ENCODE results near the gene LAMTOR1. TPM values are rescaled to one million over a fixed set of nuclear protein-coding genes. Genes with fewer than 3 reads are reported as not detected.

Gene LAMTOR1
- total RNA-seq, 2 experiments from 2014 or later = 61.8 to 64.1 TPM

DNA sequence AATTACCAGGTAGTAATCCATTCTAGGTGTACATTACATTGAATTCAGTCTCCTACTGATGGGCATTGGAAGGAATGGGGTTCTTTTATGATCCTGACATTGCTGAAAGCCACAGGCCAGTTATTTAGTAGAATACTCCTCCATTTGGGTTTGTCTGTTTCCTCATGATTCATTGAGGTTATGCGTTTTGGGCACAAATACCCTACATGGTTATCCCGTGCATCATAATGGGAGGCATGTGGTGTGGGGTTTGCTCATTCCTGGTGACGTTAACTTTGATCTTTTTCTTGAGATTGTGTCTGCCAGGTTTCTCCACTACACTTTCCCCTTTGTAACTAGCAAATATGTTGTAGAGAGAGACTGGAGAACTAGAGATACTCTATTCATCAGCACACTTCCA lies 38.0 kb upstream of the LAMTOR1 start:
- Histone ChIP-seq H3K9me2 (ENCODE audit: insufficient read depth, low read length) (no peaks in the 10 kb centered on the region), H3K4me2 (ENCODE audit: low read length) (no peak overlapping the region), H3K9me3 (ENCODE audit: low read length) (no peaks in the 10 kb centered on the region), H4K20me1 (ENCODE audit: insufficient read depth, low read length) (no peaks in the 10 kb centered on the region), H3K27ac (ENCODE audit: low read depth, low read length, poor library complexity, severe bottlenecking) (no peak overlapping the region), H3K4me3 (ENCODE audit: low read depth, low read length, poor library complexity, severe bottlenecking) (no peak overlapping the region), H2AFZ (ENCODE audit: low read length) (no peak overlapping the region), H3K79me2 (ENCODE audit: insufficient read depth, low read depth, low read length) (no peaks in the 10 kb centered on the region), H3K36me3 (ENCODE audit: insufficient read depth, low read length) (no peaks in the 10 kb centered on the region), H3K4me1 (ENCODE audit: insufficient read depth, low read length, poor library complexity, severe bottlenecking) (no peaks in the 10 kb centered on the region)
- intact Hi-C loops (cut with micrococcal nuclease; ENCODE audit: unreplicated experiment) = no loop called here
- DNase-seq (ENCODE audit: low spot score) = no peak
- POLR2A ChIA-PET = no interaction called here
- TF ChIP-seq EZH2phosphoT487 (IDR thresholded peaks at IDR 0.05; ENCODE audit: borderline replicate concordance, low read depth, low read length) = no peak
- TF ChIP-seq, protein P1, sequence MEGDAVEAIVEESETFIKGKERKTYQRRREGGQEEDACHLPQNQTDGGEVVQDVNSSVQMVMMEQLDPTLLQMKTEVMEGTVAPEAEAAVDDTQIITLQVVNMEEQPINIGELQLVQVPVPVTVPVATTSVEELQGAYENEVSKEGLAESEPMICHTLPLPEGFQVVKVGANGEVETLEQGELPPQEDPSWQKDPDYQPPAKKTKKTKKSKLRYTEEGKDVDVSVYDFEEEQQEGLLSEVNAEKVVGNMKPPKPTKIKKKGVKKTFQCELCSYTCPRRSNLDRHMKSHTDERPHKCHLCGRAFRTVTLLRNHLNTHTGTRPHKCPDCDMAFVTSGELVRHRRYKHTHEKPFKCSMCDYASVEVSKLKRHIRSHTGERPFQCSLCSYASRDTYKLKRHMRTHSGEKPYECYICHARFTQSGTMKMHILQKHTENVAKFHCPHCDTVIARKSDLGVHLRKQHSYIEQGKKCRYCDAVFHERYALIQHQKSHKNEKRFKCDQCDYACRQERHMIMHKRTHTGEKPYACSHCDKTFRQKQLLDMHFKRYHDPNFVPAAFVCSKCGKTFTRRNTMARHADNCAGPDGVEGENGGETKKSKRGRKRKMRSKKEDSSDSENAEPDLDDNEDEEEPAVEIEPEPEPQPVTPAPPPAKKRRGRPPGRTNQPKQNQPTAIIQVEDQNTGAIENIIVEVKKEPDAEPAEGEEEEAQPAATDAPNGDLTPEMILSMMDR (conservative IDR thresholded peaks at IDR 0.05; ENCODE audit: low read length) = no peak
- CTCF ChIA-PET (ENCODE audit: unreplicated experiment) = no interaction called here
- no TSS peak for BruUV-seq (replicated peaks)

DNA sequence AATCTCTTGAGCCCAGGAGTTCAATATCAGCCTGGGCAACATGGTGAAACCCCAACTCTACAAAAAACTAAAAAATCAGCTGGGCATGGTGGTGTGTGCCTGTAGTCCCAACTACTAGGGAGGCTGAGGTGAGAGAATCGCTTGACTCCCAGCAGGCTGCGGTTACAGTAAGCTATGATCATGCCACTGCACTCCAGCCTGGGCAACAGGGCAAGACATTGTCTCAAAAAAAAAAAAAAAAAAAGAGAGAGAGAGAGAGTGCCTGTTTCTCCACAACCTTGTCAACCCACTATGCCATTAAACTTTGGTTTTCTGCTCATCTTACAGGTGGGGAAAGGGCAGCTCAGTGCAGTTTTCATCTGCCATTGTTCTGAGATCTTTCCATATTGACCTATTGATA lies 37.6 kb upstream of the LAMTOR1 start:
- H3K79me2 ChIP-seq (ENCODE audit: insufficient read depth, low read depth, low read length) = no peaks in the 10 kb centered on the region
- H2AFZ ChIP-seq (ENCODE audit: low read length) = no peak overlapping the region
- H3K36me3 ChIP-seq (ENCODE audit: insufficient read depth, low read length) = no peaks in the 10 kb centered on the region
- no peaks in the 10 kb centered on the region for H3K4me1 ChIP-seq (ENCODE audit: insufficient read depth, low read length, poor library complexity, severe bottlenecking)
- no peaks in the 10 kb centered on the region for H4K20me1 ChIP-seq (ENCODE audit: insufficient read depth, low read length)
- DNase-seq (ENCODE audit: low spot score) = no peak
- no peaks in the 10 kb centered on the region for H3K9me2 ChIP-seq (ENCODE audit: insufficient read depth, low read length)
- CTCF ChIA-PET (ENCODE audit: unreplicated experiment) = no interaction called here
- TF ChIP-seq, protein P1 (conservative IDR thresholded peaks at IDR 0.05; ENCODE audit: low read length) = no peak
- no peak for TF ChIP-seq EZH2phosphoT487 (IDR thresholded peaks at IDR 0.05; ENCODE audit: borderline replicate concordance, low read depth, low read length)
- no TSS peak for BruUV-seq (replicated peaks)
- H3K4me2 ChIP-seq (ENCODE audit: low read length) = no peak overlapping the region
- POLR2A ChIA-PET = interaction anchor here (0.7 kb wide), 1 partner anchor 394 kb away, joined by 6 read pairs; no protein-coding TSS in a partner anchor
- no peak overlapping the region for H3K27ac ChIP-seq (ENCODE audit: low read depth, low read length, poor library complexity, severe bottlenecking)
- intact Hi-C loops (cut with micrococcal nuclease; ENCODE audit: unreplicated experiment) = no loop called here
- H3K9me3 ChIP-seq (ENCODE audit: low read length) = no peaks in the 10 kb centered on the region
- H3K4me3 ChIP-seq (ENCODE audit: low read depth, low read length, poor library complexity, severe bottlenecking) = no peak overlapping the region

DNA sequence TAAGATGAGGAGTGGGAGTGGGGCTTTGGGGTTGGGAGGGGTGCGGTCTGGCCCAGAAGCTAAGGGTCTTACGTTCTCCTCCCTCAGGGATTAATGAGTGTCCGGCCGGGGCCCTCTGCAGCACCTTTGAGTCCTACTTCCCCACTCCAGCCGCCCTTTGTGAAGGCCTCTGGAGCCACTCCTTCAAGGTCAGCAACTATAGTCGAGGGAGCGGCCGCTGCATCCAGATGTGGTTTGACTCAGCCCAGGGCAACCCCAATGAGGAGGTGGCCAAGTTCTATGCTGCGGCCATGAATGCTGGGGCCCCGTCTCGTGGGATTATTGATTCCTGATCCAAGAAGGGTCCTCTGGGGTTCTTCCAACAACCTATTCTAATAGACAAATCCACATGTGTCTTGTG lies 36.4 kb upstream of the LAMTOR1 start:
- H3K9me3 ChIP-seq (ENCODE audit: low read length) = no peaks in the 10 kb centered on the region
- H3K27ac ChIP-seq (ENCODE audit: low read depth, low read length, poor library complexity, severe bottlenecking) = no peak overlapping the region
- H4K20me1 ChIP-seq (ENCODE audit: insufficient read depth, low read length) = no peaks in the 10 kb centered on the region
- no peaks in the 10 kb centered on the region for H3K4me1 ChIP-seq (ENCODE audit: insufficient read depth, low read length, poor library complexity, severe bottlenecking)
- TF ChIP-seq, protein P1 (conservative IDR thresholded peaks at IDR 0.05; ENCODE audit: low read length) = no peak
- TF ChIP-seq EZH2phosphoT487 (IDR thresholded peaks at IDR 0.05; ENCODE audit: borderline replicate concordance, low read depth, low read length) = no peak
- no peak overlapping the region for H2AFZ ChIP-seq (ENCODE audit: low read length)
- DNase-seq (ENCODE audit: low spot score) = no peak
- no peaks in the 10 kb centered on the region for H3K9me2 ChIP-seq (ENCODE audit: insufficient read depth, low read length)
- no peak overlapping the region for H3K4me2 ChIP-seq (ENCODE audit: low read length)
- intact Hi-C loops (cut with micrococcal nuclease; ENCODE audit: unreplicated experiment) = no loop called here
- H3K36me3 ChIP-seq (ENCODE audit: insufficient read depth, low read length) = no peaks in the 10 kb centered on the region
- BruUV-seq (replicated peaks) = no TSS peak
- no peaks in the 10 kb centered on the region for H3K79me2 ChIP-seq (ENCODE audit: insufficient read depth, low read depth, low read length)
- ChIA-PET CTCF (ENCODE audit: unreplicated experiment) (no interaction called here), POLR2A (no interaction called here)
- H3K4me3 ChIP-seq (ENCODE audit: low read depth, low read length, poor library complexity, severe bottlenecking) = no peak overlapping the region
